Tibial nerve (tissue), 4 donors: ENCODE data around the gene TNFAIP2. TPM values are rescaled to one million over a fixed set of nuclear protein-coding genes. Genes with fewer than 3 reads are reported as not detected.
"Not testable (repeated sequence)": the region's sequence is repeated elsewhere in the genome, so short reads cannot be mapped to it uniquely, and the experiment has no call there.

Experiments
- DNase-seq, 2 donors: peaks; one replicate each; pipeline ENCODE4 v3.0.0-alpha.2; 2019; ENCODE audit warnings: low spot score in 2 of 2
- H3K27ac ChIP-seq, 4 donors: fragments of 200-600 bp; sonication (generic) in 3 of 4; one replicate each; pipeline ENCODE4 v1.5.1; 2017 to 2019; ENCODE audit warnings: mild to moderate bottlenecking in 1 of 4
- H3K27me3 ChIP-seq, 2 donors: fragments of 200-600 bp; sonication (generic) in 1 of 2; one replicate each; pipeline versions ENCODE4 v1.5.1 to v1.6.0; 2017 to 2019
- H3K36me3 ChIP-seq, 3 donors: fragments of 200-600 bp; sonication (generic); one replicate each; pipeline ENCODE4 v1.5.1; 2018 to 2019
- H3K4me1 ChIP-seq, 4 donors: fragments of 200-600 bp; sonication (generic) in 3 of 4; one replicate each; pipeline ENCODE4 v1.5.1; 2017 to 2019
- H3K4me3 ChIP-seq, 4 donors: fragments of 200-600 bp; sonication (generic) in 3 of 4; one replicate each; pipeline ENCODE4 v1.5.1; 2017 to 2019; ENCODE audit warnings: mild to moderate bottlenecking in 1 of 4, moderate library complexity in 1 of 4
- H3K9me3 ChIP-seq, 4 donors: fragments of 200-600 bp; sonication (generic) in 3 of 4; one replicate each; pipeline ENCODE4 v1.5.1; 2017 to 2019
- EP300 ChIP-seq, 2 donors: sonication (generic); formaldehyde crosslinking; IDR thresholded peaks; one replicate each; pipeline ENCODE4 v1.6.1; 2017; ENCODE audit warnings: antibody characterized with exemption in 2 of 2, mild to moderate bottlenecking in 1 of 2
- POLR2A ChIP-seq, 2 donors: fragments of 450-650 bp; IDR thresholded peaks; one replicate each; pipeline ENCODE4 v1.6.1; 2017; ENCODE audit warnings: antibody characterized with exemption in 2 of 2, mild to moderate bottlenecking in 2 of 2, moderate library complexity in 2 of 2
- WGBS, 2 donors: methylation state at CpG; one replicate each; pipeline ENCODE4 v1.1.5; 2018; 5-methylcytosine and 5-hydroxymethylcytosine counted together
- total RNA-seq, 4 donors: library from RNA; depleted of rRNA; stranded (reverse); fragments of >200 nt; gene quantifications; one replicate each; pipeline ENCODE4 v1.1.0, GENCODE V29; 2016
- TF ChIP-seq, protein P1 (sequence below), 5 experiments: fragments of 200-600 bp in 3 of 5; fragments of 450-650 bp in 2 of 5; sonication (generic) in 3 of 5; IDR thresholded peaks; one replicate each; pipeline ENCODE4 v1.5.1; 2016 to 2019; ENCODE audit warnings: antibody characterized with exemption in 5 of 5, mild to moderate bottlenecking in 3 of 5, moderate library complexity in 2 of 5

TNFAIP2 gene
- total RNA-seq, 4 donors from 2014 or later = 42.9 to 49.4 (median 47.8) TPM

- Histone ChIP-seq H3K27me3 (no peaks in the 10 kb centered on the region), H3K27ac (no peak overlapping the region), H3K4me1 (peaks cover 0 to 54% (median 23%) of the 10 kb centered on the region in 4 donors), H3K9me3 (no peaks in the 10 kb centered on the region), H3K4me3 (no peak overlapping the region), H3K36me3 (no peaks in the 10 kb centered on the region)
- TF ChIP-seq, protein P1, sequence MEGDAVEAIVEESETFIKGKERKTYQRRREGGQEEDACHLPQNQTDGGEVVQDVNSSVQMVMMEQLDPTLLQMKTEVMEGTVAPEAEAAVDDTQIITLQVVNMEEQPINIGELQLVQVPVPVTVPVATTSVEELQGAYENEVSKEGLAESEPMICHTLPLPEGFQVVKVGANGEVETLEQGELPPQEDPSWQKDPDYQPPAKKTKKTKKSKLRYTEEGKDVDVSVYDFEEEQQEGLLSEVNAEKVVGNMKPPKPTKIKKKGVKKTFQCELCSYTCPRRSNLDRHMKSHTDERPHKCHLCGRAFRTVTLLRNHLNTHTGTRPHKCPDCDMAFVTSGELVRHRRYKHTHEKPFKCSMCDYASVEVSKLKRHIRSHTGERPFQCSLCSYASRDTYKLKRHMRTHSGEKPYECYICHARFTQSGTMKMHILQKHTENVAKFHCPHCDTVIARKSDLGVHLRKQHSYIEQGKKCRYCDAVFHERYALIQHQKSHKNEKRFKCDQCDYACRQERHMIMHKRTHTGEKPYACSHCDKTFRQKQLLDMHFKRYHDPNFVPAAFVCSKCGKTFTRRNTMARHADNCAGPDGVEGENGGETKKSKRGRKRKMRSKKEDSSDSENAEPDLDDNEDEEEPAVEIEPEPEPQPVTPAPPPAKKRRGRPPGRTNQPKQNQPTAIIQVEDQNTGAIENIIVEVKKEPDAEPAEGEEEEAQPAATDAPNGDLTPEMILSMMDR (IDR thresholded peaks at IDR 0.05) = no peak
- no peak for TF ChIP-seq POLR2A (IDR thresholded peaks at IDR 0.05)
- TF ChIP-seq EP300 (IDR thresholded peaks at IDR 0.05) = no peak
- DNase-seq = no peak
- WGBS, 2 donors = 71 to 84% methylated on average over 7 of the region's 11 CpGs
Measured at GRCh38 chr14:103112400-103113243, 10.6 kb upstream of the TNFAIP2 start.

- H3K27ac ChIP-seq = no peak overlapping the region
- H3K9me3 ChIP-seq = no peaks in the 10 kb centered on the region
- no peak overlapping the region for H3K4me3 ChIP-seq
- no peaks in the 10 kb centered on the region for H3K27me3 ChIP-seq
- H3K4me1 ChIP-seq = peaks cover 0 to 61% (median 26%) of the 10 kb centered on the region in 4 donors
- TF ChIP-seq EP300 (IDR thresholded peaks at IDR 0.05) (no peak), POLR2A (IDR thresholded peaks at IDR 0.05) (no peak)
- TF ChIP-seq, protein P1 (IDR thresholded peaks at IDR 0.05) = no peak
- no peak for DNase-seq
- 88 to 90% methylated on average over 5 of the region's 5 CpGs for WGBS, 2 donors
- H3K36me3 ChIP-seq = no peaks in the 10 kb centered on the region
Measured at GRCh38 chr14:103113303-103113702, 10.0 kb upstream of the TNFAIP2 start.

- no peak overlapping the region for H3K4me3 ChIP-seq
- no peak overlapping the region for H3K27ac ChIP-seq
- no peaks in the 10 kb centered on the region for H3K27me3 ChIP-seq
- peaks cover 0 to 66% (median 31%) of the 10 kb centered on the region in 4 donors for H3K4me1 ChIP-seq
- DNase-seq = no peak
- TF ChIP-seq POLR2A (IDR thresholded peaks at IDR 0.05) (no peak), EP300 (IDR thresholded peaks at IDR 0.05) (no peak)
- TF ChIP-seq, protein P1 (IDR thresholded peaks at IDR 0.05) = no peak
- WGBS, 2 donors = 86 to 88% methylated on average over 9 to 13 of the region's 13 CpGs
- no peaks in the 10 kb centered on the region for H3K9me3 ChIP-seq
- H3K36me3 ChIP-seq = no peaks in the 10 kb centered on the region
Measured at GRCh38 chr14:103113774-103114173, 9.5 kb upstream of the TNFAIP2 start.

DNA sequence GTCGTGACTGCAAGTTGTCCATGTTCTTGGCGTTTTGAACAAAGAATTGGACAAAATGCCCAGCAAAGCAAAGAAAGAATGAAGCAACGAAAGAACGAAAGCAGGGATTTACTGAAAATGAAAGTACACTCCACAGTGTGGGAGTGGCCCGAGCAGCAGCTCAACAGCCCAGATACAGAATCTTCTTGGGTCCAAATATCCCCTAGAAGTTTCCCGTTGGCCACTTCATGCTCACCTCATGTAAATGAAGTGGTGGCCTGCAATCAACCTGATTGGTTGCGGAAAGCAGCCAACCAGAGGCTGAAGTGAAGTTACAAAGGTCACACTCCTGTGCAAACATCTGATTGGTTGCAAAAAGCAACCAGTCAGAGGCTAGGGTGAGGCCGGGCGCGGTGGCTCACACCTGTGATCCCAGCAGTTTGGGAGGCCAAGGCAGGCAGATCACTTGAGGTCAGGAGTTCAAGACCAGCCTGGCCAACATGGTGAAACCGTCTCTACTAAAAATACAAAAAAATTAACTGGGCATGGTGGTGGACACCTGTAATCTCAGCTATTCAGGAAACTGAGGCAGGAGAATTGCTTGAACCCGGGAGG, 8.1 kb upstream of the TNFAIP2 start:
- 50 to 51% methylated on average over 12 of the region's 12 CpGs for WGBS, 2 donors
- not testable (repeated sequence) for DNase-seq
- peak overlapping the region in 3 of 4 donors; percentile 59 to 71 (median 70) for H3K27ac ChIP-seq

DNA sequence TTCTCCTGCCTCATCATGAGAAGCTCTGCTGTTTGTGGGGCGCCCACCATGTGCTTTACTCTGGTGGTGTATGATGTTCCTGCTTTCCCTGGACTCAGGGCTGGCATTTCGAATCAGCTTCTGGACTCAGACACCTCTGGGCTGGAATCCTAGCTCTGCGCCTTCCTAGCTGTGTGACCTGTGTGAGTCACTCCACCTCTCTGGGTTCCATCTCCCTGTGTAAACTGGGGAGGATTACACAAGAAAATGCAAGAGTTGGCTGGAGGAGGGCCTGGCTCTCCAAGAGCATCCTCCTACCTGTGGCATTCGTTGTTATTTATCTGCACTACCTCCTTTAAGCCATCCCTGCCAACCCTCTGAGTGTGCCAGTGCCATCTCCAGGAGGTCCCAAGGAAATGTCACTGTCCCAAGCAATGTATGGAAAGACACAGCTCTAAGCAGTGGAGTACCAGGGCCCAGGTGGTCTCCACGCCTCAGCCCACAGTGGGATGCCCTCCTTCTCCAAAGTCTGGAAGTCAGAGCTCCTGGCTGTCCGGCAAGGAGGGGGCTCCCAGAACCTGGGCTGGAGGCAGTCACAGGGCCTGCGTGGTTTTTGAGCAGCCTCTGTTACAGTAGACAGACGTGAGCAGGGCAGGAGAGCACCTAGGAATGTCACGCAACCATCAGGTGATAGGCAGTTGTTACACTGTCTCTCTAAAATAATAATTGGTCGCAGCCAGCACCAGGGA, 7.3 kb upstream of the TNFAIP2 start:
- no peak overlapping the region for H3K4me3 ChIP-seq
- peak overlapping the region in 2 of 4 donors; percentile 59 to 71 for H3K27ac ChIP-seq
- no peak for DNase-seq
- TF ChIP-seq POLR2A (IDR thresholded peaks at IDR 0.05) (no peak), EP300 (IDR thresholded peaks at IDR 0.05) (no peak)
- TF ChIP-seq, protein P1 (IDR thresholded peaks at IDR 0.05) = no peak
- H3K4me1 ChIP-seq = peaks cover 1 to 68% (median 20%) of the 10 kb centered on the region in 4 donors
- 86 to 93% methylated on average over 10 of the region's 10 CpGs for WGBS, 2 donors
- no peaks in the 10 kb centered on the region for H3K36me3 ChIP-seq
- no peaks in the 10 kb centered on the region for H3K27me3 ChIP-seq
- H3K9me3 ChIP-seq = no peaks in the 10 kb centered on the region

More for the DNA sequence above, 8.1 kb upstream of the TNFAIP2 start:
- not testable (repeated sequence) for H3K36me3 ChIP-seq, H3K9me3 ChIP-seq, H3K27me3 ChIP-seq
- peaks cover 0 to 68% (median 24%) of the 10 kb centered on the region in 4 donors for H3K4me1 ChIP-seq
- peak overlapping the region in 3 of 4 donors; percentile 18 to 25 (median 20) for H3K4me3 ChIP-seq
